Panc1 (cell line): ENCODE measurements around the gene RAB14. TPM values are rescaled to one million over a fixed set of nuclear protein-coding genes. Genes with fewer than 3 reads are reported as not detected.

ENCODE experiments used
- ATAC-seq: fragments of 200-7000 bp; cut with Tn5 transposase; 2 replicates; pipeline ENCODE4 v1.9.1; 2020; ENCODE audit warnings: mild to moderate bottlenecking, moderate library complexity
- BruUV-seq: library from RNA; stranded (reverse); fragments of 400-500 nt; replicated peaks from 2 replicates; lab custom pipeline; 2021; lab: Mats Ljungman, UMichigan
- CTCF ChIA-PET: fragments of 300-600 bp; sonication (Branson Sonifier 250); formaldehyde crosslinking; loops from one replicate; lab custom pipeline; 2022; ENCODE audit warnings: antibody characterized with exemption; lab: Charles Lee
- POLR2A ChIA-PET: fragments of 300-600 bp; sonication (Branson Sonifier 250); formaldehyde crosslinking; loops from one replicate; lab custom pipeline; 2022; ENCODE audit warnings: antibody characterized with exemption; lab: Charles Lee
- DNase-seq: peaks from one replicate; pipeline ENCODE4 v3.0.0-alpha.2; 2010; ENCODE audit warnings: low read depth, low spot score
- H3K27ac ChIP-seq: 2 replicates; pipeline ENCODE4 v1.5.1; 2011; ENCODE audit warnings: mild to moderate bottlenecking, low read length, inconsistent platforms
- H3K27me3 ChIP-seq: fragments of 200-500 bp; sonication (Bioruptor generic); 2 replicates; pipeline ENCODE4 v1.6.0; 2014; ENCODE audit warnings: low read length, inconsistent platforms; ENCODE audit not compliant: control insufficient read depth, insufficient read depth
- H3K36me3 ChIP-seq: fragments of 200-500 bp; sonication (Bioruptor generic); 2 replicates; pipeline ENCODE4 v1.5.1; 2014; ENCODE audit warnings: inconsistent platforms, mild to moderate bottlenecking, low read length, moderate library complexity; ENCODE audit not compliant: control insufficient read depth, insufficient read depth
- H3K4me1 ChIP-seq: 2 replicates; pipeline ENCODE4 v1.5.1; 2011; ENCODE audit warnings: inconsistent platforms, mild to moderate bottlenecking, low read length, moderate library complexity; ENCODE audit not compliant: control insufficient read depth, insufficient read depth
- H3K4me3 ChIP-seq, 2 experiments: 2 replicates each; pipeline ENCODE4 v1.5.1; 2011 to 2012; ENCODE audit warnings: low read depth in 2 of 2, low read length in 2 of 2, mild to moderate bottlenecking in 2 of 2, inconsistent platforms in 1 of 2, moderate library complexity in 1 of 2
- H3K9me3 ChIP-seq: fragments of 200-500 bp; sonication (Bioruptor generic); 2 replicates; pipeline ENCODE4 v1.5.1; 2014; ENCODE audit warnings: low read depth, mild to moderate bottlenecking, inconsistent platforms, low read length, moderate library complexity; ENCODE audit not compliant: control insufficient read depth, insufficient read depth
- POLR2AphosphoS5 ChIP-seq: IDR thresholded peaks from 2 replicates; pipeline ENCODE4 v1.6.1; 2012; ENCODE audit warnings: mild to moderate bottlenecking, low read depth, low read length, moderate library complexity
- SIN3A ChIP-seq: IDR thresholded peaks from 2 replicates; pipeline ENCODE4 v1.6.1; 2012; ENCODE audit warnings: low read depth, mild to moderate bottlenecking, low read length, moderate library complexity, borderline replicate concordance; ENCODE audit not compliant: insufficient read depth
- TCF7L2 ChIP-seq: IDR thresholded peaks from 2 replicates; pipeline ENCODE4 v1.6.1; 2011; ENCODE audit warnings: mild to moderate bottlenecking, low read depth, low read length, inconsistent platforms
- in situ Hi-C: cut with HindIII; loops from 2 replicates; pipeline ENCODE4 v1.10.0; 2016; ENCODE audit warnings: low sequenced_read_pairs, low pct_unique_long_range_greater_than_20kb
- intact Hi-C: fragments of 100-400 bp; cut with micrococcal nuclease; formaldehyde crosslinking; loops from one replicate; pipeline ENCODE4 v1.10.0; 2022; ENCODE audit not compliant: unreplicated experiment
- total RNA-seq: library from RNA; stranded (reverse); gene quantifications from one replicate; pipeline ENCODE4 v1.2.1, GENCODE V29; 2021; ENCODE audit not compliant: unreplicated experiment
- TF ChIP-seq, protein P1 (sequence below), 2 experiments: IDR thresholded peaks; 2 replicates each; pipeline ENCODE4 v1.6.1; 2011 to 2012; ENCODE audit warnings: low read depth in 2 of 2, control low read depth in 1 of 2, low read length in 1 of 2, mild to moderate bottlenecking in 1 of 2, moderate library complexity in 1 of 2; ENCODE audit not compliant: insufficient read depth in 1 of 2
- TF ChIP-seq, protein P2 (sequence below): fragments of 450-650 bp; IDR thresholded peaks from 2 replicates; pipeline ENCODE4 v1.5.1; 2017; ENCODE audit warnings: mild to moderate bottlenecking

The RAB14 gene
- total RNA-seq, 1 experiment from 2014 or later, result 42.7 TPM

DNA sequence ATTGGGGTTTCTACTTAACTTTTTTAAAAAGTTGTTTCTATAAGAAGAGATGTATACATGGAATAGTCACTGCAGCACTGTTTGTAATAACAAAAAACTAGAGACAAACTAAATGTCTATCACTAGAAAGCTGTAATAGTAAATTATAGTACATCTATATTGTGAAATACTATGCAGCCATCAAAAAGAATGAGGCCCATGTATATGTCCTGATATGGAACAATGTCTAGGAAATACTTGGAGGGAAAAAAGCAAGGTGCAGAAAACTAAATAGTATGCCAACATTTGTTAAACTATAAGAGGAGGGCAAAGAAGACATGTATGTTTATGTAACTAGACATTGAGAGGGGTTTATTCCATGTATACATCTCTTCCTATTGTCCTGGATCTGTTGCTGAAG, 2.9 kb upstream of the RAB14 start:
- ATAC-seq (no peak), DNase-seq (no peak)
- Histone ChIP-seq H3K27ac (no peak overlapping the region), H3K9me3 (no peaks in the 10 kb centered on the region), H3K27me3 (no peaks in the 10 kb centered on the region), H3K4me1 (peaks cover 3% of the 10 kb centered on the region), H3K4me3 (no peak overlapping the region), H3K36me3 (peaks cover 2% of the 10 kb centered on the region; the same call in 1 of the 2 replicates)
- ChIA-PET POLR2A (no interaction called here), CTCF (no interaction called here)
- no peak for TF ChIP-seq SIN3A
- TF ChIP-seq, protein P1, sequence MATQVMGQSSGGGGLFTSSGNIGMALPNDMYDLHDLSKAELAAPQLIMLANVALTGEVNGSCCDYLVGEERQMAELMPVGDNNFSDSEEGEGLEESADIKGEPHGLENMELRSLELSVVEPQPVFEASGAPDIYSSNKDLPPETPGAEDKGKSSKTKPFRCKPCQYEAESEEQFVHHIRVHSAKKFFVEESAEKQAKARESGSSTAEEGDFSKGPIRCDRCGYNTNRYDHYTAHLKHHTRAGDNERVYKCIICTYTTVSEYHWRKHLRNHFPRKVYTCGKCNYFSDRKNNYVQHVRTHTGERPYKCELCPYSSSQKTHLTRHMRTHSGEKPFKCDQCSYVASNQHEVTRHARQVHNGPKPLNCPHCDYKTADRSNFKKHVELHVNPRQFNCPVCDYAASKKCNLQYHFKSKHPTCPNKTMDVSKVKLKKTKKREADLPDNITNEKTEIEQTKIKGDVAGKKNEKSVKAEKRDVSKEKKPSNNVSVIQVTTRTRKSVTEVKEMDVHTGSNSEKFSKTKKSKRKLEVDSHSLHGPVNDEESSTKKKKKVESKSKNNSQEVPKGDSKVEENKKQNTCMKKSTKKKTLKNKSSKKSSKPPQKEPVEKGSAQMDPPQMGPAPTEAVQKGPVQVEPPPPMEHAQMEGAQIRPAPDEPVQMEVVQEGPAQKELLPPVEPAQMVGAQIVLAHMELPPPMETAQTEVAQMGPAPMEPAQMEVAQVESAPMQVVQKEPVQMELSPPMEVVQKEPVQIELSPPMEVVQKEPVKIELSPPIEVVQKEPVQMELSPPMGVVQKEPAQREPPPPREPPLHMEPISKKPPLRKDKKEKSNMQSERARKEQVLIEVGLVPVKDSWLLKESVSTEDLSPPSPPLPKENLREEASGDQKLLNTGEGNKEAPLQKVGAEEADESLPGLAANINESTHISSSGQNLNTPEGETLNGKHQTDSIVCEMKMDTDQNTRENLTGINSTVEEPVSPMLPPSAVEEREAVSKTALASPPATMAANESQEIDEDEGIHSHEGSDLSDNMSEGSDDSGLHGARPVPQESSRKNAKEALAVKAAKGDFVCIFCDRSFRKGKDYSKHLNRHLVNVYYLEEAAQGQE (IDR thresholded peaks at IDR 0.05; ENCODE audit: insufficient read depth in 1 of 2, low read depth in 2 of 2, low read length in 1 of 2), result no peak
- no peak for TF ChIP-seq POLR2AphosphoS5
- TF ChIP-seq TCF7L2, result no peak
- TF ChIP-seq, protein P2, sequence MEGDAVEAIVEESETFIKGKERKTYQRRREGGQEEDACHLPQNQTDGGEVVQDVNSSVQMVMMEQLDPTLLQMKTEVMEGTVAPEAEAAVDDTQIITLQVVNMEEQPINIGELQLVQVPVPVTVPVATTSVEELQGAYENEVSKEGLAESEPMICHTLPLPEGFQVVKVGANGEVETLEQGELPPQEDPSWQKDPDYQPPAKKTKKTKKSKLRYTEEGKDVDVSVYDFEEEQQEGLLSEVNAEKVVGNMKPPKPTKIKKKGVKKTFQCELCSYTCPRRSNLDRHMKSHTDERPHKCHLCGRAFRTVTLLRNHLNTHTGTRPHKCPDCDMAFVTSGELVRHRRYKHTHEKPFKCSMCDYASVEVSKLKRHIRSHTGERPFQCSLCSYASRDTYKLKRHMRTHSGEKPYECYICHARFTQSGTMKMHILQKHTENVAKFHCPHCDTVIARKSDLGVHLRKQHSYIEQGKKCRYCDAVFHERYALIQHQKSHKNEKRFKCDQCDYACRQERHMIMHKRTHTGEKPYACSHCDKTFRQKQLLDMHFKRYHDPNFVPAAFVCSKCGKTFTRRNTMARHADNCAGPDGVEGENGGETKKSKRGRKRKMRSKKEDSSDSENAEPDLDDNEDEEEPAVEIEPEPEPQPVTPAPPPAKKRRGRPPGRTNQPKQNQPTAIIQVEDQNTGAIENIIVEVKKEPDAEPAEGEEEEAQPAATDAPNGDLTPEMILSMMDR, result no peak
- BruUV-seq, result no TSS peak
- in situ Hi-C loops (no loop called here), intact Hi-C loops (no loop called here)

DNA sequence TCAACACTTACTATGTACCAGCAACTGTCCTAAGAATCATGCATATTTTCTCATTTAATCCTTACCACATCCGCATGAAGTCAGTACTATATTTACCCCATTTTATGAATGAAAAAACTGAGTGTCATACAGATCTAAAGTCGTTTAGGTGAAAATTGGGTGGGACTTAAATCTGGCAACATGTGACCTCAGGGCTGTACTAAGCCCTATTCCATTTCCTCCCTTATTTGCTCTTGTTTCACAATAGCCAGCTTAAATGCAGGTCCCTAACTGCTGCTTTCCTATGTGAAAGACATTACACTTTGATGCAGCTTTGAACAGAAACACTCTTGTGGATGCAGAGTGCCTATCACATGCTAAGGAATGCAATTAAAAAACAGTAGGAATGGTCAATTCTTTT, 2.5 kb upstream of the RAB14 start:
- Histone ChIP-seq H3K27me3 (no peaks in the 10 kb centered on the region), H3K4me3 (no peak overlapping the region), H3K36me3 (peaks cover 2% of the 10 kb centered on the region; the same call in 1 of the 2 replicates), H3K27ac (no peak overlapping the region), H3K9me3 (no peaks in the 10 kb centered on the region), H3K4me1 (peaks cover 4% of the 10 kb centered on the region)
- TF ChIP-seq SIN3A (no peak), POLR2AphosphoS5 (no peak), TCF7L2 (no peak)
- TF ChIP-seq, protein P1 (IDR thresholded peaks at IDR 0.05; ENCODE audit: insufficient read depth in 1 of 2, low read depth in 2 of 2, low read length in 1 of 2), result no peak
- TF ChIP-seq, protein P2, result no peak
- no peak for ATAC-seq
- BruUV-seq, result no TSS peak
- DNase-seq, result no peak
- ChIA-PET POLR2A (no interaction called here), CTCF (no interaction called here)
- intact Hi-C loops, result no loop called here
- in situ Hi-C loops, result no loop called here
